Transverse colon (tissue), 4 donors: ENCODE data around the gene SMIM44. TPM values are rescaled to one million over a fixed set of nuclear protein-coding genes. Genes with fewer than 3 reads are reported as not detected.
A peak's percentile ranks its signal among the peaks of the same experiment; 100 is the strongest.

Experiments used
- DNase-seq: peaks from one replicate; pipeline ENCODE4 v3.0.0-alpha.2; 2019
- H3K27ac ChIP-seq, 4 donors: fragments of 200-600 bp; sonication (generic); 2 replicates each; pipeline ENCODE4 v1.5.1; 2016 to 2018; ENCODE audit warnings: inconsistent platforms in 4 of 4
- H3K27me3 ChIP-seq: fragments of 200-600 bp; sonication (generic); 2 replicates; pipeline ENCODE4 v1.5.1; 2017; ENCODE audit warnings: inconsistent platforms
- H3K36me3 ChIP-seq, 4 donors: fragments of 200-600 bp; sonication (generic); 2 replicates each; pipeline ENCODE4 v1.5.1; 2017 to 2019; ENCODE audit warnings: inconsistent platforms in 4 of 4
- H3K4me1 ChIP-seq, 4 donors: fragments of 200-600 bp; sonication (generic); 2 replicates each; pipeline ENCODE4 v1.5.1; 2017 to 2020; ENCODE audit warnings: inconsistent platforms in 4 of 4
- H3K4me3 ChIP-seq, 4 donors: fragments of 200-600 bp; sonication (generic); 1 replicate in 1 of 4; 2 replicates in 3 of 4; pipeline versions ENCODE4 v1.5.1 to v1.6.1; 2017 to 2019; ENCODE audit warnings: inconsistent platforms in 4 of 4
- H3K9me3 ChIP-seq, 2 donors: fragments of 200-600 bp; sonication (generic); 2 replicates each; pipeline ENCODE4 v1.5.1; 2017 to 2019; ENCODE audit warnings: inconsistent platforms in 2 of 2
- CTCF ChIP-seq, 5 experiments: fragments of 200-600 bp in 3 of 5; fragments of 450-650 bp in 2 of 5; sonication (generic) in 3 of 5; IDR thresholded peaks; 1 replicate in 2 of 5; 2 replicates in 3 of 5; pipeline ENCODE4 v1.5.1; 2016 to 2017; ENCODE audit warnings: antibody characterized with exemption in 5 of 5, inconsistent platforms in 3 of 5, mild to moderate bottlenecking in 2 of 5, moderate library complexity in 1 of 5
- EP300 ChIP-seq: sonication (generic); formaldehyde crosslinking; IDR thresholded peaks from one replicate; pipeline ENCODE4 v1.6.1; 2017; ENCODE audit warnings: antibody characterized with exemption, low read depth
- POLR2A ChIP-seq: fragments of 450-650 bp; IDR thresholded peaks from one replicate; pipeline ENCODE4 v1.6.1; 2016; ENCODE audit warnings: antibody characterized with exemption, mild to moderate bottlenecking, moderate library complexity
- POLR2AphosphoS5 ChIP-seq, 3 donors: sonication (generic); formaldehyde crosslinking; IDR thresholded peaks; one replicate each; pipeline ENCODE4 v1.6.1; 2016; ENCODE audit warnings: antibody characterized with exemption in 3 of 3
- WGBS, 2 donors: methylation state at CpG; one replicate each; pipeline ENCODE4 v1.1.5; 2018; ENCODE audit warnings: low coverage in 1 of 2; 5-methylcytosine and 5-hydroxymethylcytosine counted together
- in situ Hi-C, 4 donors: fragments of 200-750 bp; cut with MboI; loops; one replicate each; pipeline versions ENCODE4 v1.15.0 to v1.15.1; 2017; ENCODE audit warnings: low sequenced_read_pairs in 3 of 4, low pct_ligation_motif_present in 1 of 4, low pct_unique_long_range_greater_than_20kb in 1 of 4
- intact Hi-C: fragments of 100-400 bp; cut with DNase I; formaldehyde crosslinking; loops from one replicate; pipeline ENCODE4 v1.15.1; 2023; ENCODE audit warnings: low total_unique reads
- total RNA-seq, 4 donors: library from RNA; depleted of rRNA; stranded (reverse); fragments of >200 nt; gene quantifications; one replicate each; pipeline ENCODE4 v1.1.0, GENCODE V29; 2016

The SMIM44 gene
- total RNA-seq, 4 donors from 2014 or later, result 4.1 to 15.3 TPM; not detected in 2

- Histone ChIP-seq H3K4me3 (no peak overlapping the region), H3K4me1 (peaks cover 17 to 40% (median 29%) of the 10 kb centered on the region in 4 donors), H3K27ac (peak overlapping the region; percentile 79 to 87 (median 84)), H3K27me3 (no peaks in the 10 kb centered on the region), H3K36me3 (peaks cover 0 to 28% (median 4%) of the 10 kb centered on the region in 4 donors), H3K9me3 (no peaks in the 10 kb centered on the region)
- intact Hi-C loops, result no loop called here
- 69% methylated on average over 22 of the region's 22 CpGs; no CpG with 5 or more reads in 1 of the 2 donors for WGBS, 2 donors
- in situ Hi-C loops, result no loop called here
- DNase-seq, result no peak
- TF ChIP-seq POLR2AphosphoS5 (IDR thresholded peaks at IDR 0.05) (no peak), CTCF (IDR thresholded peaks at IDR 0.05) (no peak), EP300 (no peak), POLR2A (no peak)
These were observed 25.6 kb downstream of the SMIM44 start for GRCh38 chr19:3457528-3458228.

DNA sequence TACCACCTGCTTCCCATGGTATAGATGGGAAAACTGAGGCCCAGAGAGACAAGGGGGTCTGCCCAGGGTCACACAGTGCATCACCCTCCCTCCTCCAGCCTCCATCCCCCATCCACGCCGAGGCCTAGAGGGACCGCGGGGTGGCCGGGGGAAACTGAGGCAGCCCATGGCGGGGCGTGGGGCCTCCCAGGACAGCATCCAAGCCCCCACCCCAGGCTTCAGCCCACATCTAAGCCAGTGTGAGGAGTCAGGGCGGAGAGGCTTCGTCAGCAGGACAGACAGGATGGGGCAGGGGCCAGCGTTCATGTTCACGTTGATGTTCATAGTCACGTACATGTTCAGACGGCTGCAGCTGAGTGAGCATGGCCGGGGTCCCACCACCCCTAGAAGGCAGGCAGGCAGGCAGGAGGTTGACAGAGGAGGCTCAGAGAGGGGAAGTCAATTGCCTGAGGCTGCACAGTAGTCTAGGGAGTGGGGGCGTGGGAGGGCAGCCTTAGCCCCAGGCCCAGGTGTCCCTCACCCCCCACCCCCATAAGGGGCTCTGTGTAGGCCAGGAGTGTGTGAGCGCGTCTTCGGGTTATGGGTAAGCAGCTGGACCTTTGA, 26.2 kb downstream of the SMIM44 start:
- intact Hi-C loops (no loop called here), in situ Hi-C loops (no loop called here)
- peaks cover 17 to 40% (median 29%) of the 10 kb centered on the region in 4 donors for H3K4me1 ChIP-seq
- no peaks in the 10 kb centered on the region for H3K9me3 ChIP-seq
- H3K4me3 ChIP-seq, result no peak overlapping the region
- DNase-seq, result no peak
- H3K27ac ChIP-seq, result peak overlapping the region; percentile 79 to 87 (median 84)
- TF ChIP-seq POLR2AphosphoS5 (IDR thresholded peaks at IDR 0.05) (no peak), CTCF (IDR thresholded peaks at IDR 0.05) (no peak), POLR2A (no peak), EP300 (no peak)
- WGBS, 2 donors, result 81% methylated on average over 16 of the region's 18 CpGs; no CpG with 5 or more reads in 1 of the 2 donors
- H3K36me3 ChIP-seq, result peaks cover 0 to 31% (median 4%) of the 10 kb centered on the region in 4 donors
- H3K27me3 ChIP-seq, result no peaks in the 10 kb centered on the region

GRCh38 chr19:3455960-3456601, 27.2 kb downstream of the SMIM44 start:
- WGBS, 2 donors, result 79 to 87% methylated on average over 14 to 37 of the region's 37 CpGs
- Histone ChIP-seq H3K4me1 (peaks cover 17 to 45% (median 33%) of the 10 kb centered on the region in 4 donors), H3K36me3 (peaks cover 0 to 31% (median 4%) of the 10 kb centered on the region in 4 donors), H3K27me3 (no peaks in the 10 kb centered on the region), H3K4me3 (no peak overlapping the region), H3K9me3 (no peaks in the 10 kb centered on the region), H3K27ac (peak overlapping the region; percentile 79 to 87 (median 84))
- in situ Hi-C loops (no loop called here), intact Hi-C loops (no loop called here)
- TF ChIP-seq EP300 (no peak), CTCF (IDR thresholded peaks at IDR 0.05) (no peak), POLR2AphosphoS5 (IDR thresholded peaks at IDR 0.05) (no peak), POLR2A (no peak)
- DNase-seq, result no peak

- H3K27me3 ChIP-seq, result no peaks in the 10 kb centered on the region
- no peak overlapping the region for H3K4me3 ChIP-seq
- peaks cover 17 to 44% (median 33%) of the 10 kb centered on the region in 4 donors for H3K4me1 ChIP-seq
- peaks cover 0 to 35% (median 4%) of the 10 kb centered on the region in 4 donors for H3K36me3 ChIP-seq
- TF ChIP-seq POLR2A (no peak), POLR2AphosphoS5 (IDR thresholded peaks at IDR 0.05) (no peak), EP300 (no peak), CTCF (IDR thresholded peaks at IDR 0.05) (no peak)
- intact Hi-C loops, result no loop called here
- DNase-seq, result no peak
- H3K9me3 ChIP-seq, result no peaks in the 10 kb centered on the region
- WGBS, 2 donors, result 90 to 95% methylated on average over 3 to 7 of the region's 7 CpGs
- H3K27ac ChIP-seq, result peak overlapping the region in 3 of 4 donors; percentile 82 to 87 (median 86)
- in situ Hi-C loops, result no loop called here
These were observed 27.8 kb downstream of the SMIM44 start for GRCh38 chr19:3455393-3455955.
